WERI-Rb-1 (cell line): ENCODE measurements around the gene CCDC51.

Source experiments
- DNase-seq: peaks from one replicate; pipeline ENCODE4 v3.0.0-alpha.2; 2020
- H3K27ac ChIP-seq: fragments of 250-450 bp; sonication (Bioruptor Pico); 2 replicates; pipeline ENCODE4 v1.5.1; 2020; ENCODE audit warnings: mild to moderate bottlenecking, moderate library complexity
- H3K27me3 ChIP-seq: fragments of 250-450 bp; sonication (Bioruptor Pico); 2 replicates; pipeline ENCODE4 v1.5.1; 2021; ENCODE audit warnings: mild to moderate bottlenecking, low read depth, moderate library complexity; ENCODE audit not compliant: insufficient read depth, severe bottlenecking
- H3K36me3 ChIP-seq: fragments of 250-450 bp; sonication (Bioruptor Pico); 2 replicates; pipeline ENCODE4 v1.5.1; 2020; ENCODE audit warnings: mild to moderate bottlenecking, moderate library complexity
- H3K4me3 ChIP-seq: 2 replicates; pipeline ENCODE4 v1.5.1; 2011; ENCODE audit warnings: low read depth, mild to moderate bottlenecking, control low read depth, low read length
- H3K9me3 ChIP-seq: fragments of 250-450 bp; sonication (Bioruptor Pico); 2 replicates; pipeline ENCODE4 v1.5.1; 2021; ENCODE audit warnings: mild to moderate bottlenecking, moderate library complexity; ENCODE audit not compliant: severe bottlenecking
- CTCF ChIP-seq: IDR thresholded peaks from 2 replicates; pipeline ENCODE4 v1.5.1; 2011; ENCODE audit warnings: low read depth, mild to moderate bottlenecking, control low read depth, inconsistent platforms, low read length

CCDC51 gene

GRCh38 chr3:48472673-48472922 is 32.7 kb upstream of the CCDC51 start:
- Histone ChIP-seq H3K27ac (peak overlapping the region; percentile 93), H3K4me3 (peak overlapping the region; percentile 62), H3K36me3 (peaks cover 6% of the 10 kb centered on the region), H3K27me3 (no peaks in the 10 kb centered on the region), H3K9me3 (no peaks in the 10 kb centered on the region)
- DNase-seq = no peak
- no peak for TF ChIP-seq CTCF

- H3K27ac ChIP-seq = no peak overlapping the region
Measured at GRCh38 chr3:48470286-48470685, 30.4 kb upstream of the CCDC51 start.

GRCh38 chr3:48469046-48469915 is 29.4 kb upstream of the CCDC51 start:
- no peaks in the 10 kb centered on the region for H3K9me3 ChIP-seq
- no peak overlapping the region for H3K4me3 ChIP-seq
- no peak overlapping the region for H3K27ac ChIP-seq
- peaks cover 20% of the 10 kb centered on the region for H3K36me3 ChIP-seq
- no peak for DNase-seq
- TF ChIP-seq CTCF = no peak
- H3K27me3 ChIP-seq = no peaks in the 10 kb centered on the region

More at GRCh38 chr3:48470286-48470685, 30.4 kb upstream of the CCDC51 start:
- Histone ChIP-seq H3K36me3 (peaks cover 20% of the 10 kb centered on the region), H3K9me3 (no peaks in the 10 kb centered on the region), H3K27me3 (no peaks in the 10 kb centered on the region), H3K4me3 (no peak overlapping the region)
- no peak for TF ChIP-seq CTCF
- DNase-seq = no peak

GRCh38 chr3:48468329-48468731 is 28.4 kb upstream of the CCDC51 start:
- DNase-seq = no peak
- H3K27me3 ChIP-seq = no peaks in the 10 kb centered on the region
- H3K9me3 ChIP-seq = no peaks in the 10 kb centered on the region
- peaks cover 20% of the 10 kb centered on the region for H3K36me3 ChIP-seq
- H3K4me3 ChIP-seq = no peak overlapping the region
- no peak for TF ChIP-seq CTCF
- no peak overlapping the region for H3K27ac ChIP-seq

- Histone ChIP-seq H3K27ac (no peak overlapping the region), H3K9me3 (no peaks in the 10 kb centered on the region), H3K36me3 (peaks cover 20% of the 10 kb centered on the region), H3K4me3 (no peak overlapping the region), H3K27me3 (no peaks in the 10 kb centered on the region)
- no peak for TF ChIP-seq CTCF
- DNase-seq = no peak
Measured at GRCh38 chr3:48467473-48468267, 27.8 kb upstream of the CCDC51 start.
